A673 (cell line): ENCODE data around the gene SYT9. TPM values are rescaled to one million over a fixed set of nuclear protein-coding genes. Genes with fewer than 3 reads are reported as not detected.

Experiments used
- BruUV-seq: library from RNA; stranded (reverse); fragments of 400-500 nt; replicated peaks from 2 replicates; lab custom pipeline; 2021; lab: Mats Ljungman, UMichigan
- CTCF ChIA-PET: fragments of 300-600 bp; sonication (Branson Sonifier 250); formaldehyde crosslinking; loops from one replicate; lab custom pipeline; 2022; ENCODE audit warnings: antibody characterized with exemption; lab: Charles Lee
- POLR2A ChIA-PET: fragments of 300-600 bp; sonication (Branson Sonifier 250); formaldehyde crosslinking; loops from one replicate; lab custom pipeline; 2022; ENCODE audit warnings: antibody characterized with exemption; ENCODE audit not compliant: low non-redundant PET; lab: Charles Lee
- DNase-seq: peaks from one replicate; pipeline ENCODE4 v3.0.0-alpha.2; 2015; ENCODE audit warnings: low spot score
- H3K27ac ChIP-seq: fragments of 200-600 bp; sonication (generic); 2 replicates; pipeline ENCODE4 v1.5.1; 2016; ENCODE audit warnings: mixed run types, low read depth, mild to moderate bottlenecking, mixed read lengths, antibody characterized with exemption, low read length; ENCODE audit not compliant: poor library complexity, severe bottlenecking
- H3K27me3 ChIP-seq: fragments of 200-600 bp; sonication (generic); replicated peaks from 2 replicates; pipeline ENCODE4 v1.6.1; 2017; ENCODE audit warnings: mixed run types, low read depth, mild to moderate bottlenecking, mixed read lengths, antibody characterized with exemption, low read length; ENCODE audit not compliant: insufficient read depth, poor library complexity
- H3K36me3 ChIP-seq: fragments of 200-600 bp; sonication (generic); 2 replicates; pipeline ENCODE4 v1.6.1; 2016; ENCODE audit warnings: mixed run types, mild to moderate bottlenecking, mixed read lengths, antibody characterized with exemption, low read length; ENCODE audit not compliant: insufficient read depth, poor library complexity, severe bottlenecking
- H3K4me1 ChIP-seq: fragments of 200-600 bp; sonication (generic); 2 replicates; pipeline ENCODE4 v1.6.1; 2017; ENCODE audit warnings: mixed run types, mild to moderate bottlenecking, mixed read lengths, antibody characterized with exemption, low read length; ENCODE audit not compliant: insufficient read depth, poor library complexity, severe bottlenecking
- H3K4me3 ChIP-seq: fragments of 200-600 bp; sonication (generic); 2 replicates; pipeline ENCODE4 v1.5.1; 2016; ENCODE audit warnings: low read depth, mixed run types, mild to moderate bottlenecking, mixed read lengths, low read length; ENCODE audit not compliant: poor library complexity, severe bottlenecking
- H3K9me3 ChIP-seq: fragments of 200-600 bp; sonication (generic); 2 replicates; pipeline ENCODE4 v1.6.1; 2016; ENCODE audit warnings: mixed run types, low read depth, mild to moderate bottlenecking, mixed read lengths, antibody characterized with exemption, low read length; ENCODE audit not compliant: poor library complexity, severe bottlenecking
- EZH2 ChIP-seq: fragments of 200-600 bp; sonication (generic); IDR thresholded peaks from 2 replicates; pipeline ENCODE4 v1.6.1; 2017; ENCODE audit warnings: borderline replicate concordance, low read depth, mild to moderate bottlenecking, mixed read lengths, antibody characterized with exemption, low read length; ENCODE audit not compliant: poor library complexity, severe bottlenecking
- intact Hi-C: fragments of 100-400 bp; cut with micrococcal nuclease; formaldehyde crosslinking; loops from one replicate; pipeline ENCODE4 v1.10.0; 2022; ENCODE audit not compliant: unreplicated experiment
- total RNA-seq: library from RNA; stranded (reverse); gene quantifications from 2 replicates; pipeline ENCODE4 v1.2.3, GENCODE V29; 2021
- TF ChIP-seq, protein P1 (sequence below): fragments of 300-800, 200-600 bp; sonication (generic); conservative IDR thresholded peaks from 2 replicates; pipeline ENCODE4 v1.5.1; 2017; ENCODE audit warnings: low read depth, mild to moderate bottlenecking, antibody characterized with exemption, low read length, moderate library complexity, mixed read lengths

SYT9 gene
- total RNA-seq, 1 experiment from 2014 or later: not detected

DNA sequence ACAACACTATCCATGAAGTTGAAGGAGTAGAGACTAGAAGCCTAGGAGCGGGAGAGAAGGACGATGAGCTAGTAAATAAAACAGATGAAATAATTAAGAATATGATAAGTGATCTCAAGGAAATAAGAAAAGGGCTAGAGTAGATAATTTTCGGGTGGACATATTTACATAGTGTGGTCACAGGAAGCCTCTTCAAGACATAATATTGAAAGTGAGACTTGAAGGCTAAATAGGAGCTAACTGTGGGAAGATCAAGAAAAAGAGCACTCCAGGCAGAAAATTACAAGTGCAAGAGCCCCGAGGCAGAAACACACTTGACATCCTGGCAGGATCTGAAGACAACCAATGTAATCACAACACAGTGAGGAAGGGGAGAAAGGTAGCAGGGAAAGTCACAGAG, 250.2 kb downstream of the SYT9 start:
- H3K27me3 ChIP-seq: no peaks in the 10 kb centered on the region
- no TSS peak for BruUV-seq
- H3K27ac ChIP-seq: no peak overlapping the region
- TF ChIP-seq, protein P1, sequence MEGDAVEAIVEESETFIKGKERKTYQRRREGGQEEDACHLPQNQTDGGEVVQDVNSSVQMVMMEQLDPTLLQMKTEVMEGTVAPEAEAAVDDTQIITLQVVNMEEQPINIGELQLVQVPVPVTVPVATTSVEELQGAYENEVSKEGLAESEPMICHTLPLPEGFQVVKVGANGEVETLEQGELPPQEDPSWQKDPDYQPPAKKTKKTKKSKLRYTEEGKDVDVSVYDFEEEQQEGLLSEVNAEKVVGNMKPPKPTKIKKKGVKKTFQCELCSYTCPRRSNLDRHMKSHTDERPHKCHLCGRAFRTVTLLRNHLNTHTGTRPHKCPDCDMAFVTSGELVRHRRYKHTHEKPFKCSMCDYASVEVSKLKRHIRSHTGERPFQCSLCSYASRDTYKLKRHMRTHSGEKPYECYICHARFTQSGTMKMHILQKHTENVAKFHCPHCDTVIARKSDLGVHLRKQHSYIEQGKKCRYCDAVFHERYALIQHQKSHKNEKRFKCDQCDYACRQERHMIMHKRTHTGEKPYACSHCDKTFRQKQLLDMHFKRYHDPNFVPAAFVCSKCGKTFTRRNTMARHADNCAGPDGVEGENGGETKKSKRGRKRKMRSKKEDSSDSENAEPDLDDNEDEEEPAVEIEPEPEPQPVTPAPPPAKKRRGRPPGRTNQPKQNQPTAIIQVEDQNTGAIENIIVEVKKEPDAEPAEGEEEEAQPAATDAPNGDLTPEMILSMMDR: no peak
- no peak for TF ChIP-seq EZH2
- DNase-seq: no peak
- H3K4me3 ChIP-seq: no peak overlapping the region
- no peaks in the 10 kb centered on the region for H3K4me1 ChIP-seq
- H3K9me3 ChIP-seq: no peaks in the 10 kb centered on the region
- intact Hi-C loops: no loop called here
- ChIA-PET POLR2A (no interaction called here), CTCF (interaction anchor here (0.7 kb wide), 1 partner anchor 20 kb away, joined by 4 read pairs; no protein-coding TSS in a partner anchor)
- no peaks in the 10 kb centered on the region for H3K36me3 ChIP-seq

DNA sequence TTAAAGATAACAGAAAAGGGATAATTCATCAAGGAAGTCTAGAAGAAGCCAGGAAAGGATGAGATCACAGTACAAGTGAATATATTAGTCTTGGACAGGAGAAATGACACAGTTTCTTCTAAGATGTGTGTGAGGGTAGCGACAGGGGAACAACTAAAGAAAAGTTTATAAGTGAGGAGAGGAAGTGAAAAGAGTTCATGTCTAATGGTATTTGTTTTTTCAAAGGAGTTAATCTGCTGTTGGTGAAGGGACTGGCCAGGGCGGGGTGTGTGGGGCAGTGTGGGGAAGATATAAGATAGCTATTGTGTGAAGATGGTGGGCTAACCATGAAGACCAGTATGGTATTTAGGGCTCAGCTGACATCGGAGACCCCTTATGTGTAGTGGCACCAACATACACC, 254.5 kb downstream of the SYT9 start:
- TF ChIP-seq EZH2: no peak
- TF ChIP-seq, protein P1: no peak
- Histone ChIP-seq H3K27ac (no peak overlapping the region), H3K36me3 (no peaks in the 10 kb centered on the region), H3K4me1 (no peaks in the 10 kb centered on the region), H3K27me3 (no peaks in the 10 kb centered on the region), H3K4me3 (no peak overlapping the region), H3K9me3 (no peaks in the 10 kb centered on the region)
- ChIA-PET CTCF (no interaction called here), POLR2A (no interaction called here)
- DNase-seq: no peak
- no TSS peak for BruUV-seq
- intact Hi-C loops: no loop called here

DNA sequence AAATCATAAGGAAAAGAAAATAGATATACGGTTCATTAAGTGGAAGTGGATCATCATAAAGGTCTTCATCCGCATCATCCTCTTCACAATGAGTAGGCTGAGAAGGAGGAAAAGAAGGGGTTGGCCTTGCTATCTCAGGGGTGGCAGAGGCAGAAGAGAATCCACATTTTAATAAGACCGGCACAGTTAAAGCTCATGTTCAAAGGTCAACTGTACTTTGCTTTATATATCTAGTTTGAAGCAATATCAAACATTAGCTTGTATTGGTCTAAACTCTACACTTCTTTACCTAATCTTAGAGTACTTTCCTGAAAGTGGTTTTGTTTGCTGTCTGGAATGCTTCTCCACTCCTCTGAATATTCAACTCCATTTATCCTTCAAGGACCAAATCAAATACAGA, 256.4 kb downstream of the SYT9 start:
- H3K36me3 ChIP-seq: no peaks in the 10 kb centered on the region
- TF ChIP-seq, protein P1: no peak
- no peak for TF ChIP-seq EZH2
- intact Hi-C loops: no loop called here
- no peaks in the 10 kb centered on the region for H3K4me1 ChIP-seq
- H3K4me3 ChIP-seq: no peak overlapping the region
- POLR2A ChIA-PET: no interaction called here
- CTCF ChIA-PET: interaction anchor here (0.7 kb wide), 1 partner anchor 402 kb away, joined by 4 read pairs; no protein-coding TSS in a partner anchor
- DNase-seq: no peak
- no TSS peak for BruUV-seq
- no peaks in the 10 kb centered on the region for H3K9me3 ChIP-seq
- H3K27ac ChIP-seq: no peak overlapping the region
- H3K27me3 ChIP-seq: no peaks in the 10 kb centered on the region
